ENCODE results near the gene FAM13A.
"Not testable (repeated sequence)": the region's sequence is repeated elsewhere in the genome, so short reads cannot be mapped to it uniquely, and the experiment has no call there.

The FAM13A gene

GRCh38 chr4:88952081-88952480 is 104.9 kb downstream of the FAM13A start:
- Histone ChIP-seq H3K4me1 (no peaks in the 10 kb centered on the region), H3K27ac (no peak overlapping the region), H3K9ac (no peak overlapping the region), H3K4me3 (no peak overlapping the region), H3K36me3 (no peaks in the 10 kb centered on the region), H3K9me3 (no peaks in the 10 kb centered on the region), H3K4me2 (no peak overlapping the region), H4K20me1 (no peaks in the 10 kb centered on the region), H3K27me3 (no peaks in the 10 kb centered on the region)
- no peak for TF ChIP-seq Cebpa-rat (IDR thresholded peaks at IDR 0.05)

- Histone ChIP-seq H3K9me3 (no peaks in the 10 kb centered on the region), H3K4me2 (no peak overlapping the region), H3K4me3 (no peak overlapping the region), H3K9ac (no peak overlapping the region), H3K27me3 (no peaks in the 10 kb centered on the region), H4K20me1 (no peaks in the 10 kb centered on the region), H3K36me3 (no peaks in the 10 kb centered on the region), H3K27ac (no peak overlapping the region), H3K4me1 (no peaks in the 10 kb centered on the region)
- TF ChIP-seq Cebpa-rat (IDR thresholded peaks at IDR 0.05), result no peak
Measured at GRCh38 chr4:88949605-88950004, 107.4 kb downstream of the FAM13A start.

DNA sequence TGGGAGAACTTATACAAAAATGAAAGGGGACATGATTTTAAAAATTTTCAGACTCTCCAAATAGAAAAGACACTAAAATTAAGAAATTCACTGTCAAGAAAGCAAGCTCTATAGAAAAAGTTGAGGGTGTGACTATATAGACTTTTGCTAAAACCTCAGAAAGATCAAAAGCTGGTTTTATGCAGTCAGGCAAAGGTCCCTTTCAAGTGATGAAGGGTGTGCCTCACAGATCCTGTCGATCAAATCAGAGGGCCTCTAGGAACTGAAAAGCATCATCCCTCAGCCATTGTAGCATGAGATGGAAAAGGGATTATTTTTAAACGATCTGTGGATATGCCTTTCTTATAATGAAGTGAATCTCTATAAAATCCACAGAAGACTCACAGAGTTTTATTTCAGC is 116.5 kb downstream of the FAM13A start:
- no peaks in the 10 kb centered on the region for H3K9me3 ChIP-seq
- H3K27ac ChIP-seq, result no peak overlapping the region
- H3K4me2 ChIP-seq, result no peak overlapping the region
- H4K20me1 ChIP-seq, result no peaks in the 10 kb centered on the region
- no peak overlapping the region for H3K4me3 ChIP-seq
- no peaks in the 10 kb centered on the region for H3K36me3 ChIP-seq
- H3K4me1 ChIP-seq, result no peaks in the 10 kb centered on the region
- no peaks in the 10 kb centered on the region for H3K27me3 ChIP-seq
- H3K9ac ChIP-seq, result no peak overlapping the region
- TF ChIP-seq Cebpa-rat (IDR thresholded peaks at IDR 0.05), result no peak

- Histone ChIP-seq H3K4me1 (no peaks in the 10 kb centered on the region), H3K9me3 (no peaks in the 10 kb centered on the region), H3K36me3 (no peaks in the 10 kb centered on the region), H3K9ac (no peak overlapping the region), H4K20me1 (no peaks in the 10 kb centered on the region), H3K4me3 (no peak overlapping the region), H3K27ac (no peak overlapping the region), H3K27me3 (no peaks in the 10 kb centered on the region), H3K4me2 (no peak overlapping the region)
- no peak for TF ChIP-seq Cebpa-rat (IDR thresholded peaks at IDR 0.05)
Measured at GRCh38 chr4:88939697-88940096, 117.3 kb downstream of the FAM13A start.

- Histone ChIP-seq H3K9me3 (no peaks in the 10 kb centered on the region), H3K4me3 (no peak overlapping the region), H3K9ac (no peak overlapping the region), H3K4me1 (no peaks in the 10 kb centered on the region), H3K27me3 (no peaks in the 10 kb centered on the region), H4K20me1 (no peaks in the 10 kb centered on the region), H3K4me2 (no peak overlapping the region), H3K36me3 (no peaks in the 10 kb centered on the region), H3K27ac (no peak overlapping the region)
- TF ChIP-seq Cebpa-rat (IDR thresholded peaks at IDR 0.05), result no peak
Measured at GRCh38 chr4:88938138-88938537, 118.8 kb downstream of the FAM13A start.

GRCh38 chr4:88937081-88937480 is 119.9 kb downstream of the FAM13A start:
- Histone ChIP-seq H3K9me3 (no peaks in the 10 kb centered on the region), H3K4me2 (no peak overlapping the region), H3K4me1 (no peaks in the 10 kb centered on the region), H3K9ac (no peak overlapping the region), H3K4me3 (no peak overlapping the region), H3K36me3 (no peaks in the 10 kb centered on the region), H3K27ac (no peak overlapping the region), H4K20me1 (no peaks in the 10 kb centered on the region), H3K27me3 (no peaks in the 10 kb centered on the region)
- TF ChIP-seq Cebpa-rat (IDR thresholded peaks at IDR 0.05), result no peak

DNA sequence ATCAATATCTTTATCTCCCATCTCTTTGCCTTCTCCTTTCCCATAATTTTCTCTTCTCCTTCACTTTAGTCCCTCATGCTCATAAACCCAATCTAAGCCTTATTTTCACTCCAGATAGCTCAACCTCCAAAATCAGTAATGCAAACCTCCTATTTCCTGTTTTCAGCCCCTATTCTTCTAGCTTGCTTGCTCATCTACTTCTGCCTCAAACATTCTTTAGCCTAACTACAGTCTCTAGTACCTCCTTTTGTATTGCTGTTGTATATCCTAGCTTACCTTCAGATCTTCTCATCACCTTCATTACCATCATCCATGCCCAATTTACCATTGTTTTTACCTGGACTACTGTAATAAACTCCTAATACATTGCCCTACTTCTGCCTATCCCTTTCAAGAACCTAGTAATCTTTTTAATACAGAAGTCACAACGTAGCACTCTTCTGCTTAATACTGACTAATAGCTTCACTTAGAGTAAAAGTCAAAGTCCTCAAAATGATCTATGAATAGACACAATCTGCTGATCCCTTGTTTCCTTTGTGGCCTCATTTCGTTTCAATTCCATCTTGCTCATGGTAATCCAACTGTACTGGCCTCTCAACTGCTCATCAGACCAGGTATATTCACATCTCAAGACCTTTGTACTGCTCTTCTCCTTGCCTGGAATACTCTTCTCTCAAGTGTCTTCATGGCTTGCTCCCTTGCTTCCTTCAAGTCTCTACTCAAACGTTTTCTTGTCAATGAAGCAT is 123.4 kb downstream of the FAM13A start:
- H3K27ac ChIP-seq, result no peak overlapping the region
- no peak overlapping the region for H3K4me3 ChIP-seq
- TF ChIP-seq Cebpa-rat (IDR thresholded peaks at IDR 0.05), result no peak
- no peak overlapping the region for H3K4me2 ChIP-seq
- H3K9me3 ChIP-seq, result no peaks in the 10 kb centered on the region
- no peaks in the 10 kb centered on the region for H4K20me1 ChIP-seq
- H3K4me1 ChIP-seq, result no peaks in the 10 kb centered on the region
- H3K27me3 ChIP-seq, result no peaks in the 10 kb centered on the region
- H3K36me3 ChIP-seq, result no peaks in the 10 kb centered on the region
- H3K9ac ChIP-seq, result no peak overlapping the region

DNA sequence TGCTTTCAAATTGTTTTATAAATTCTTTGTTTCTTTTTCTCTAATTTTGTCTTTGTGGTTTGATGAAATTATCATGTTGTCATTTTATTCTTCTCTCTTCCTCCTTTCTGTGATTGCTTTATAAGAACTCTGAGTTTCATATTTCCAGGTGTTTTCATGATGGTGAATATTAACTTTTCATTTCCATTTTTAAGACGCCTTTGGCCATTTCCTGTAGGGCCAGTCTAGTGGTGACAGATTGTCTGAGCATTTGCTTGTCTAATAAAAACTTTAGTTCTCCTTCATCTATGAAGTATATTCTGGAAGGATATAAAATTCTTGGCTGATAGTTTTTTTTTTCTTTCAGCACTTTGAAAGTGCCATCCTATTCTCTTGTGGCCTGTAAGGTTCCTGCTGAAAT is 128.1 kb downstream of the FAM13A start:
- Histone ChIP-seq H4K20me1 (no peaks in the 10 kb centered on the region), H3K36me3 (no peaks in the 10 kb centered on the region), H3K9ac (no peak overlapping the region), H3K4me2 (no peak overlapping the region), H3K9me3 (no peaks in the 10 kb centered on the region), H3K4me1 (no peaks in the 10 kb centered on the region), H3K27me3 (no peaks in the 10 kb centered on the region), H3K4me3 (no peak overlapping the region), H3K27ac (no peak overlapping the region)
- TF ChIP-seq Cebpa-rat (IDR thresholded peaks at IDR 0.05), result no peak

DNA sequence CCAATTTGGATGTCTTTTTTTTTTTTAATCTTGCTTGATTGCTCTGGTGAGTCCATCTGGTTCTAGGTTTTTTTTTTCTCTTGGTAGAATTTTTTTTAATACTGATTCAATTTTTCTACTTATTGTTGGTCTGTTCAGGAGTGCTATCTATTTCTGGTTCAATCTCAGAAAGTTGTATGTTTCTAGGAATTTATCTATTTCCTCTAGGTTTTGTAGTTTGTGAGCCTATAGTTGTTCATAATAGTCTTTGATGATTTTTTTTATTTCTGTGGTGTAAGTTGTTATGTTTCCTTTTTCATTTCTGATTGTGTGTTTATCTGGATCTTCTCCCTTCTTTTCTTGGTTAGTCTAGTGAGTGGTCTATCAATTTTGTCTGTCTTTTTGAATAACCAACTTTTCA is 129.6 kb downstream of the FAM13A start:
- TF ChIP-seq Cebpa-rat (IDR thresholded peaks at IDR 0.05), result no peak

DNA sequence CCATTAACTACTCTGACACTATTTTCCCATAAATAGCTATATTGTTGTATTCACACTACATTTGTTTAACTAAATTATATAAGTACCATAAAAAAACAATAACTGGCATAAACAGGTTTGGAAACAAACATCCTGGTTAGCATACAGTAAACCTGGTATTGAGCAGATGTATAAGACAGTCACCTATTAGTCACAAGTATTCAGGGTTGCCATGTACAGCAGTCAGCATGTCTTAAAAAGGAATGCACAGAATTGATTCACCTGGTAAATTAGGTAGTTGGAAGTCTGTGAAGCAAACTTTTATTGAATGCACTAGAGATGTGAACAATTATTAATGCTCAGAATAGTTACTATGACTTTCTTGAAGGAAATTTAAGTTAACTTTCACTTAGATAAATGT is 137.9 kb downstream of the FAM13A start:
- Histone ChIP-seq H3K4me1 (no peaks in the 10 kb centered on the region), H3K4me3 (no peak overlapping the region), H3K27ac (no peak overlapping the region), H3K9me3 (peaks cover 9% of the 10 kb centered on the region), H3K9ac (no peak overlapping the region), H3K36me3 (no peaks in the 10 kb centered on the region), H3K4me2 (no peak overlapping the region), H3K27me3 (no peaks in the 10 kb centered on the region), H4K20me1 (no peaks in the 10 kb centered on the region)
- no peak for TF ChIP-seq Cebpa-rat (IDR thresholded peaks at IDR 0.05)

More for the DNA sequence above, 129.6 kb downstream of the FAM13A start:
- H3K4me2 ChIP-seq, result no peak overlapping the region
- H4K20me1 ChIP-seq, result no peaks in the 10 kb centered on the region
- no peak overlapping the region for H3K4me3 ChIP-seq
- H3K27ac ChIP-seq, result no peak overlapping the region
- H3K4me1 ChIP-seq, result no peaks in the 10 kb centered on the region
- no peaks in the 10 kb centered on the region for H3K27me3 ChIP-seq
- no peak overlapping the region for H3K9ac ChIP-seq
- no peaks in the 10 kb centered on the region for H3K36me3 ChIP-seq
- no peaks in the 10 kb centered on the region for H3K9me3 ChIP-seq

GRCh38 chr4:88913181-88913580 is 143.8 kb downstream of the FAM13A start:
- H3K9ac ChIP-seq, H3K4me1 ChIP-seq, H3K27me3 ChIP-seq, H3K9me3 ChIP-seq, H3K27ac ChIP-seq, H3K36me3 ChIP-seq, H3K4me2 ChIP-seq, H3K4me3 ChIP-seq, H4K20me1 ChIP-seq: not testable (repeated sequence)

All from BLaER1 (cell line).